DOHH2 (cell line): Measurements from ENCODE around the gene CD300LF.
A peak's percentile ranks its signal among the peaks of the same experiment; 100 is the strongest.

Experiments used
- H3F3A ChIP-seq: fragments of 200-600 bp; sonication (generic), shearing (Covaris generic); 2 replicates; pipeline ENCODE4 v1.6.0; 2016; ENCODE audit warnings: antibody characterized with exemption, mild to moderate bottlenecking; ENCODE audit not compliant: control insufficient read depth, insufficient read depth
- H3K27ac ChIP-seq: fragments of 200-600 bp; sonication (generic); 2 replicates; pipeline ENCODE4 v1.5.1; 2014; ENCODE audit warnings: low read depth, mild to moderate bottlenecking, low read length, moderate library complexity
- H3K27me3 ChIP-seq: fragments of 200-600 bp; sonication (generic); 2 replicates; pipeline ENCODE4 v1.6.1; 2014; ENCODE audit warnings: mild to moderate bottlenecking, low read length, mixed read lengths; ENCODE audit not compliant: control insufficient read depth
- H3K36me3 ChIP-seq: fragments of 200-600 bp; sonication (generic); 2 replicates; pipeline ENCODE4 v1.6.1; 2014; ENCODE audit warnings: mild to moderate bottlenecking, low read length, moderate library complexity, mixed read lengths; ENCODE audit not compliant: control insufficient read depth
- H3K4me1 ChIP-seq: fragments of 200-600 bp; sonication (generic); 2 replicates; pipeline ENCODE4 v1.6.1; 2014; ENCODE audit warnings: mild to moderate bottlenecking, low read length, mixed read lengths; ENCODE audit not compliant: control insufficient read depth
- H3K4me2 ChIP-seq: fragments of 200-600 bp; sonication (generic); 2 replicates; pipeline ENCODE4 v1.6.0; 2014; ENCODE audit warnings: mild to moderate bottlenecking, low read length, moderate library complexity
- H3K4me3 ChIP-seq: fragments of 200-600 bp; sonication (generic); 2 replicates; pipeline ENCODE4 v1.5.1; 2014; ENCODE audit warnings: mild to moderate bottlenecking, low read length, mixed read lengths
- H3K79me2 ChIP-seq: fragments of 200-600 bp; sonication (generic); 2 replicates; pipeline ENCODE4 v1.6.1; 2014; ENCODE audit warnings: mild to moderate bottlenecking, low read length, mixed read lengths; ENCODE audit not compliant: control insufficient read depth
- H3K9me2 ChIP-seq: fragments of 200-600 bp; sonication (generic); replicated peaks from 2 replicates; pipeline ENCODE4 v1.6.1; 2014; ENCODE audit warnings: mild to moderate bottlenecking, low read length, mixed read lengths; ENCODE audit not compliant: control insufficient read depth
- H3K9me3 ChIP-seq: fragments of 200-600 bp; sonication (generic); 2 replicates; pipeline ENCODE4 v1.6.1; 2014; ENCODE audit warnings: antibody characterized with exemption, low read length, mixed read lengths; ENCODE audit not compliant: control insufficient read depth, insufficient read depth
- H4K20me1 ChIP-seq: fragments of 200-600 bp; sonication (generic); 2 replicates; pipeline ENCODE4 v1.6.0; 2014; ENCODE audit warnings: low read depth, mild to moderate bottlenecking, antibody characterized with exemption, low read length, moderate library complexity; ENCODE audit not compliant: control insufficient read depth, insufficient read depth
- EZH2phosphoT487 ChIP-seq: fragments of 200-600 bp; sonication (generic); IDR thresholded peaks from 2 replicates; pipeline ENCODE4 v1.6.1; 2017; ENCODE audit warnings: borderline replicate concordance, mild to moderate bottlenecking, antibody characterized with exemption, low read length, moderate library complexity, mixed read lengths
- TF ChIP-seq, protein P1 (sequence below): fragments of 200-600 bp; sonication (generic); IDR thresholded peaks from one replicate; pipeline ENCODE4 v1.5.1; 2014; ENCODE audit warnings: antibody characterized with exemption, mild to moderate bottlenecking, low read depth, low read length; ENCODE audit not compliant: poor library complexity, severe bottlenecking

The CD300LF gene

DNA sequence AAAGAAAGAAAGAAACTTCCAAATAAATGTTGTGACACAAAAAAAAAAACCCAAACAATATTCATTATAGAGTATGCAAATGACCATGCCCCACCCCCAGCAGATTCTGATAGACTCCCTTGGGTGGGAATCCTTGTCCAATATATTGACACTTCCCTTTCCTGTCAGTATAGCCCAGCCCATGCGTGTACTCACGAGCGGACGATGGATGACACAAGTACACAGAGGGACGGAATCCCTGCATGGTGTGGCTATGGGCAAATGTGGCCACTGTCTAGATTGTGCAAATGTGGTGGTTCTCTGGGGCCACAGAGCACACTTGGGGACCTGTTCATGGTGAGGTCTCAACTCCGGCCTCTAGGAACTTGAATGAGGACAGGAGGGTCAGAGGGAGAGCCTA lies 27.4 kb upstream of the CD300LF start:
- Histone ChIP-seq H3K27ac (no peak overlapping the region), H3K27me3 (no peaks in the 10 kb centered on the region), H3K4me3 (no peak overlapping the region), H3K9me2 (no peaks in the 10 kb centered on the region), H3K36me3 (no peaks in the 10 kb centered on the region), H4K20me1 (no peaks in the 10 kb centered on the region), H3K9me3 (no peaks in the 10 kb centered on the region), H3K4me1 (peaks cover 84% of the 10 kb centered on the region), H3K4me2 (no peak overlapping the region), H3K79me2 (no peaks in the 10 kb centered on the region), H3F3A (peaks cover 11% of the 10 kb centered on the region)
- TF ChIP-seq, protein P1, sequence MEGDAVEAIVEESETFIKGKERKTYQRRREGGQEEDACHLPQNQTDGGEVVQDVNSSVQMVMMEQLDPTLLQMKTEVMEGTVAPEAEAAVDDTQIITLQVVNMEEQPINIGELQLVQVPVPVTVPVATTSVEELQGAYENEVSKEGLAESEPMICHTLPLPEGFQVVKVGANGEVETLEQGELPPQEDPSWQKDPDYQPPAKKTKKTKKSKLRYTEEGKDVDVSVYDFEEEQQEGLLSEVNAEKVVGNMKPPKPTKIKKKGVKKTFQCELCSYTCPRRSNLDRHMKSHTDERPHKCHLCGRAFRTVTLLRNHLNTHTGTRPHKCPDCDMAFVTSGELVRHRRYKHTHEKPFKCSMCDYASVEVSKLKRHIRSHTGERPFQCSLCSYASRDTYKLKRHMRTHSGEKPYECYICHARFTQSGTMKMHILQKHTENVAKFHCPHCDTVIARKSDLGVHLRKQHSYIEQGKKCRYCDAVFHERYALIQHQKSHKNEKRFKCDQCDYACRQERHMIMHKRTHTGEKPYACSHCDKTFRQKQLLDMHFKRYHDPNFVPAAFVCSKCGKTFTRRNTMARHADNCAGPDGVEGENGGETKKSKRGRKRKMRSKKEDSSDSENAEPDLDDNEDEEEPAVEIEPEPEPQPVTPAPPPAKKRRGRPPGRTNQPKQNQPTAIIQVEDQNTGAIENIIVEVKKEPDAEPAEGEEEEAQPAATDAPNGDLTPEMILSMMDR: no peak
- no peak for TF ChIP-seq EZH2phosphoT487

DNA sequence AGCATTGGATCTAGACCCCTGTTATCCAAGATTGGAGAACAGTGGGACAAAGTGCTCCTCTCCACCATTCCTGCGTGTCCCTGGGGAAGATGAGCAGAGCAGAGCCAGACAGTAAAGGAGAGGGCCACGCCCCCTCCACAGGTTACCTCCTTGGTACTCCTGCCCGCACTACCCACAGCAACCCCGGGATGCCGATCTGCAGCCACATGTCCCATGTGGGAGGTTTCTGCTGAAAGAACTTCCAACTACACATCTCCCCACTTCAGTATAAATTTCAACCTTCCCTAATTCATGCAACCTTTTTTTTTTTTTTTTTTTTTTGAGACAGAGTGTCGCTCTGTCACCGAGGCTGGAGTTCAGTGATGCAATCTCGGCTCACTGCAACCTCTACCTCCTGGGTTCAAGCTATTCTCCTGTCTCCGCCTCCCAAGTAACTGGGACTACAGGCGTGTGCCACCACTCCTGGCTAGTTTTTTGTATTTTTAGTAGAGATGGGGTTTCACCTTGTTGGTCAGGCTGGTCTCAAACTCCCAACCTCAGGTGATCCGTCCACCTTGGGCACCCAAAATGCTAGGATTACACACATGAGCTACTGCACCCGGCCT lies 26.6 kb upstream of the CD300LF start:
- Histone ChIP-seq H3K4me1 (peaks cover 79% of the 10 kb centered on the region), H3K27ac (no peak overlapping the region), H3K9me3 (no peaks in the 10 kb centered on the region), H3K36me3 (no peaks in the 10 kb centered on the region), H4K20me1 (no peaks in the 10 kb centered on the region), H3F3A (peaks cover 11% of the 10 kb centered on the region), H3K9me2 (no peaks in the 10 kb centered on the region), H3K4me2 (no peak overlapping the region; the same call in 1 of the 2 replicates), H3K4me3 (no peak overlapping the region), H3K79me2 (no peaks in the 10 kb centered on the region), H3K27me3 (no peaks in the 10 kb centered on the region)
- TF ChIP-seq, protein P1: no peak
- TF ChIP-seq EZH2phosphoT487: no peak

DNA sequence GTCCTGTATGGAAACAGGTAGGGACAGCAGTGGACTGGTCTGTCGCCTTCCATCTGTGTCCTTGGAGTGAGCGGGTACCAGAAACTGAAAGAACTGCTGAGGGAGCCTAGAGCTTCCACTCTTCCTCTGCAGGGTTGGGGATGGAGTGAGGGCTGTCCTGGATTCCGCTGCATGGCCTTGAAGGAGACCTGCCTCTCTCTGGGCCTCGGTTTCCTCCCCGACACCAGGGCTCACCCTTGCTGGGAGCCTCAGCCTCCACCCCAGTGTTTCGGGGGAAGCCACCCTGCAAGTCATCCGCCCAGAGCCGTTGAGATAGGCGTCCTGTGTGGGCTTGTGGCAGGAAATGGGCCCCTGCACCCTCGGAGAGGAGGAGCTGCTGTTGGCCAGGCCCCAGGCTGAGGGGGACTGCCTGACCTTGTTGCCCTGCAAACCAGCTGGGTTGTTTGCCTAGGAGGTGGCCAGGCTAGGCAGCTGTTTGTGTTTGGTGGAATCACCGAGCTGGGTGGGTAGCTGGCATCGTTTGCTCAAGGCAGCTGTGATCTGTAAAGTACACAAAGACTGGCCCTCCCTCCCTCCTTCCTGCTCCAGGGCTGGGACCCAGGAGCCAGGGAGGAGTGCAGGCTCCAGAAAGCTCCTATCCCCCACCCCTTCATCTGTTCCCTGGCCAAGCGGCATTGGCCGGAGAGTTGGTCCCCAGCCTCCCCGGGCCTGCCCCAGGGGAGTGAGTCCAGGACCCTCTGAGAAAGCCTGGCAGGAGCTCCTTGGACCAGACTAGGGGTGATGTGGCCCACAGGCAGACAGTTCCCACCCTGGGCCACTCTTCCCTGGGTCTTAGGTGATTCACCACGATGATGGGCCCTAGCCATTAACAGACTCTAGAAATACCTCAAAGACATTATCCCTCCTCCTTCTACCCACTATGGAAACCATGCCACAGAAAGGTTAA lies 25.6 kb upstream of the CD300LF start:
- Histone ChIP-seq H3K4me3 (peak overlapping the region; percentile 67), H3K9me3 (no peaks in the 10 kb centered on the region), H3K36me3 (no peaks in the 10 kb centered on the region), H3K27ac (peak overlapping the region; percentile 49), H4K20me1 (no peaks in the 10 kb centered on the region), H3F3A (peaks cover 11% of the 10 kb centered on the region), H3K79me2 (no peaks in the 10 kb centered on the region), H3K9me2 (no peaks in the 10 kb centered on the region), H3K4me1 (peaks cover 73% of the 10 kb centered on the region), H3K27me3 (0 out of 2 replicates have a peak, but pooled peaks cover 6% of the 10 kb centered on the region), H3K4me2 (peak overlapping the region; percentile 78)
- TF ChIP-seq, protein P1: no peak
- no peak for TF ChIP-seq EZH2phosphoT487
